MCF 10A (cell line): ENCODE data around the gene EBP. TPM values are rescaled to one million over a fixed set of nuclear protein-coding genes. Genes with fewer than 3 reads are reported as not detected.

Experiments
- BruUV-seq: library from RNA; stranded (reverse); fragments of 400-500 nt; replicated peaks from 2 replicates; lab custom pipeline; 2021; lab: Mats Ljungman, UMichigan
- CTCF ChIA-PET: fragments of 300-600 bp; sonication (Branson Sonifier 250); formaldehyde crosslinking; extraction: SDS; loops from one replicate; lab custom pipeline; 2021; ENCODE audit warnings: antibody characterized with exemption, inconsistent platforms; lab: Yijun Ruan, JAX
- POLR2A ChIA-PET: fragments of 300-600, 350-650 bp; sonication (Branson Sonifier 250); formaldehyde crosslinking; extraction: SDS; loops from one replicate; lab custom pipeline; 2020; ENCODE audit warnings: antibody characterized with exemption, inconsistent platforms; lab: Yijun Ruan, JAX
- DNase-seq: peaks from one replicate; pipeline ENCODE4 v3.0.0-alpha.2; 2018; ENCODE audit not compliant: unreplicated experiment
- H3K27ac Mint-ChIP-seq: one replicate; pipeline ENCODE4 v1.8.0; 2022; ENCODE audit warnings: mild to moderate bottlenecking, low read depth, mixed read lengths; ENCODE audit not compliant: unreplicated experiment
- H3K27me3 Mint-ChIP-seq: one replicate; pipeline ENCODE4 v1.8.0; 2022; ENCODE audit warnings: mixed read lengths; ENCODE audit not compliant: insufficient read depth, unreplicated experiment
- H3K36me3 Mint-ChIP-seq: one replicate; pipeline ENCODE4 v1.8.0; 2022; ENCODE audit warnings: mild to moderate bottlenecking, moderate library complexity, mixed read lengths; ENCODE audit not compliant: insufficient read depth, unreplicated experiment
- H3K4me1 Mint-ChIP-seq: one replicate; pipeline ENCODE4 v1.8.0; 2022; ENCODE audit warnings: mixed read lengths; ENCODE audit not compliant: insufficient read depth, unreplicated experiment
- H3K4me3 Mint-ChIP-seq: one replicate; pipeline ENCODE4 v1.8.0; 2022; ENCODE audit warnings: mild to moderate bottlenecking, moderate library complexity, mixed read lengths; ENCODE audit not compliant: unreplicated experiment
- H3K9me3 Mint-ChIP-seq: one replicate; pipeline ENCODE4 v1.8.0; 2022; ENCODE audit warnings: mixed read lengths; ENCODE audit not compliant: unreplicated experiment
- intact Hi-C: fragments of 100-400 bp; cut with micrococcal nuclease; formaldehyde crosslinking; loops from 2 replicates; pipeline ENCODE4 v1.14.1; 2022
- total RNA-seq: library from RNA; stranded (reverse); gene quantifications from 2 replicates; pipeline ENCODE4 v1.2.3, GENCODE V29; 2022
- TF ChIP-seq, protein P1 (sequence below): fragments of 200-600 bp; IDR thresholded peaks from one replicate; pipeline ENCODE4 v1.8.0; 2022; ENCODE audit warnings: antibody characterized with exemption, mild to moderate bottlenecking; ENCODE audit not compliant: unreplicated experiment

EBP gene
- total RNA-seq, 1 experiment from 2014 or later, result 102 TPM

DNA sequence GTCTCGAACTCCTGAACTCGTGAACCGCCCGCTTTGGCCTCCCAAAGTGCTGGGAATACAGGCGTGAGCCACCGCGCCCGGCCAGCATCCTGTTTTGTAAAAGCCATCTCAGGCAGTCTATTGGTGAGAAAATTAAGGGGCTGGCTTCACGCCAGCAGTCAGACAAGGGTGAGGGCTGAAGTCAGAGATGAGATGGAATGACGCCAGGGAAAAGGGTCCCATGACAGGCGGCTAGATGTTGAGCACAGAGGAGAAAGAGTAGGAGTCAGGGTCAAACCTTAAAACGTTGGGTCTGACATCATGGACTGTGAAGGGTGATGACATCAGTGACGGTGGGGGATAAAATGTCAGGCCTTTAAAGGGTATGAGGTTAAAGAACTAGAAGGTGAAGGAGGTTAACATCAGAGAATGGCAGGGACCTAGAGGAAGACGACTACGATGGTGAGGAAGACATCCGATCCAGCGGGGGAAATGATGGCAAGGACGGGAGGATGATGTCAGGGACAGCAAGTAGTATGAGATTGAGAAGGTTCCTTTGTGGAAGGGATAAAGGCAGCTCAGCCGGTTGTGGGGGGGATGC, 52.2 kb downstream of the EBP start:
- H3K9me3 Mint-ChIP-seq, result no peaks in the 10 kb centered on the region
- H3K27me3 Mint-ChIP-seq, result no peaks in the 10 kb centered on the region
- no peak for DNase-seq
- peaks cover 6% of the 10 kb centered on the region for H3K4me1 Mint-ChIP-seq
- peaks cover 43% of the 10 kb centered on the region for H3K36me3 Mint-ChIP-seq
- H3K27ac Mint-ChIP-seq, result peak overlapping the region; percentile 100
- TF ChIP-seq, protein P1, sequence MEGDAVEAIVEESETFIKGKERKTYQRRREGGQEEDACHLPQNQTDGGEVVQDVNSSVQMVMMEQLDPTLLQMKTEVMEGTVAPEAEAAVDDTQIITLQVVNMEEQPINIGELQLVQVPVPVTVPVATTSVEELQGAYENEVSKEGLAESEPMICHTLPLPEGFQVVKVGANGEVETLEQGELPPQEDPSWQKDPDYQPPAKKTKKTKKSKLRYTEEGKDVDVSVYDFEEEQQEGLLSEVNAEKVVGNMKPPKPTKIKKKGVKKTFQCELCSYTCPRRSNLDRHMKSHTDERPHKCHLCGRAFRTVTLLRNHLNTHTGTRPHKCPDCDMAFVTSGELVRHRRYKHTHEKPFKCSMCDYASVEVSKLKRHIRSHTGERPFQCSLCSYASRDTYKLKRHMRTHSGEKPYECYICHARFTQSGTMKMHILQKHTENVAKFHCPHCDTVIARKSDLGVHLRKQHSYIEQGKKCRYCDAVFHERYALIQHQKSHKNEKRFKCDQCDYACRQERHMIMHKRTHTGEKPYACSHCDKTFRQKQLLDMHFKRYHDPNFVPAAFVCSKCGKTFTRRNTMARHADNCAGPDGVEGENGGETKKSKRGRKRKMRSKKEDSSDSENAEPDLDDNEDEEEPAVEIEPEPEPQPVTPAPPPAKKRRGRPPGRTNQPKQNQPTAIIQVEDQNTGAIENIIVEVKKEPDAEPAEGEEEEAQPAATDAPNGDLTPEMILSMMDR, result no peak
- ChIA-PET POLR2A (interaction anchor here (0.6 to 1.9 kb wide), 18 partner anchors 8 to 1321 kb away, joined by 3 to 31 read pairs (median 5); partner anchors contain the start of genes EBP, PQBP1, SLC35A2 and TBC1D25), CTCF (no interaction called here)
- H3K4me3 Mint-ChIP-seq, result peak overlapping the region; percentile 77
- BruUV-seq, result TSS peak; percentile 86
- intact Hi-C loops, result loop anchor here (1.0 to 2.0 kb wide), 4 partner anchors 17 to 43 kb away; partner anchors contain the start of genes TBC1D25 and WDR13

DNA sequence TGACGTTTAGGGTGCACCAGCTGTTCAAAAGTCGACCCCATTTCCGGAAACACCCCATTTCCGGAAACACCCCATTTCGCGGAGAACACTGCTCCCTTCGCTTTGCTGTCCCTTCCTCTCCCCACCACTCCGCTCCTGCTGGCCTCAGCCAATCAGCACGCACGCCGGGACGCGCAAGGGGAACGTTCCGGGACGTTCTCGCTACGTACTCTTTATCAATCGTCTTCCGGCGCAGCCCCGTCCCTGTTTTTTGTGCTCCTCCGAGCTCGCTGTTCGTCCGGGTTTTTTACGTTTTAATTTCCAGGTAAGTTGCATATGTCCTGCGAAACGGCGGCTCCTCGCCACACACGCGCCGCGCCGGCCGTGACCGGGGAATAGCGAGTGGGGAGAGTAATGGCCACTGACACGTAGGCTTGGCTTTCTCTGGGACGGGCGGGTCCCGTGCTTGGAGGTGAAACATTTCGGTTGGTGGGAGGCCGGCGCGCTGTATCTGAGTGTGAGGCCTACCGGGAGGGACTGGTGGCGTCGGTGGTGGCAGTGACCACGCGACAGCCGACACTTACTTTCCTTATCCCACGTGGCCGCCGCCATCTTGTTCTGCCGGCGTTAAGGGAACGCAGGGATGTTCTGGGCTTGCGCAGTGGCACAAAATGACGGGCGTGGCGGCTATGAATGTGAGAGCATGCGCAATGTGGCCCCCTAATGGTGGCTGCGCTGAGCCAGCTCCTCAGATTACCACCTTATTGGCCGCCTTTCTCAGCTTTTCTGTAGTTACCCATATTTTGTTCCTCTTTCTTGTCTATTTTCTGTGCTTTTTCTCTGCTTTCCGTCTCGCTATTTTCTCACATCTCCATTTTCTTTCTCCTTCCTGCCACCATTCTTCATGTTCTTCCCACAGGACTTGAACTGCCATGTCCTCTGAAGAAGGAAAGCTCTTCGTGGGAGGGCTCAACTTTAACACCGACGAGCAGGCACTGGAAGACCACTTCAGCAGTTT, 53.0 kb downstream of the EBP start, which contains the start of gene RBM3:
Gene RBM3, plus strand, starts transcription at position 215 of the 997 bp plus-strand sequence. Its CDS starts 697 bp downstream, at position 912.
- DNase-seq, result peak; percentile 88
- POLR2A ChIA-PET, result interaction anchor here (0.6 to 1.9 kb wide), 20 partner anchors 9 to 1321 kb away, joined by 3 to 31 read pairs (median 5); partner anchors contain the start of genes EBP, PQBP1, SLC35A2 and TBC1D25
- Mint-ChIP-seq H3K4me1 (peaks cover 6% of the 10 kb centered on the region), H3K9me3 (no peaks in the 10 kb centered on the region), H3K27ac (peak within 1 kb of the TSS; percentile 100), H3K4me3 (peak within 1 kb of the TSS; percentile 77), H3K36me3 (peaks cover 51% of the 10 kb centered on the region), H3K27me3 (no peaks in the 10 kb centered on the region)
- intact Hi-C loops, result loop anchor here (1.0 to 2.0 kb wide), 4 partner anchors 16 to 44 kb away; partner anchors contain the start of genes TBC1D25 and WDR13
- CTCF ChIA-PET, result no interaction called here
- BruUV-seq, result TSS peak; percentile 58
- TF ChIP-seq, protein P1, result no peak

DNA sequence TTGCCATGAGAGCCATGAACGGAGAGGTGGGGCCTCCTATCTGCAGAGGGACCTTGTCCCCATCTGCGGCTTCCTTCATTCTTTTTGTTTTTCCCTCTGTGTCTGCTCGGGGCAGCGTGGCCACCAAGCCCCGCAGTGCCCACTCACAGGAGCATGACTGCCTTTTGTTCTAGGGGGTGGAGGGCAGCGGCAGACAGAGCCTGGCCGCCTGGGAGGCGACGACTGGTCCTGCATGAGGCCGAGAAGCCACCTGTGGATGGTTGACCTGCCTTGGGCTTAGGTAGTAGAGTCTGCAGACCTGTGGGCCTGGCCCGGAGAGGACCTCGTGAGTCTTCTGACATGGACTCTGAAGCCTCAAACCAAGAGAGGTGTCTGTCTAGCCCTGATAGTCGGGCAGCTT, 54.0 kb downstream of the EBP start:
- H3K27me3 Mint-ChIP-seq, result no peaks in the 10 kb centered on the region
- CTCF ChIA-PET, result no interaction called here
- H3K27ac Mint-ChIP-seq, result peak overlapping the region; percentile 100
- intact Hi-C loops, result loop anchor here (2.0 kb wide), 2 partner anchors 15 to 45 kb away; no protein-coding TSS in a partner anchor
- no TSS peak for BruUV-seq
- TF ChIP-seq, protein P1, result no peak
- no peak for DNase-seq
- peak overlapping the region; percentile 77 for H3K4me3 Mint-ChIP-seq
- H3K9me3 Mint-ChIP-seq, result no peaks in the 10 kb centered on the region
- peaks cover 6% of the 10 kb centered on the region for H3K4me1 Mint-ChIP-seq
- POLR2A ChIA-PET, result interaction anchor here (0.6 to 1.9 kb wide), 6 partner anchors 12 to 336 kb away, joined by 3 to 31 read pairs (median 4); partner anchors contain the start of genes EBP and SLC35A2
- peaks cover 51% of the 10 kb centered on the region for H3K36me3 Mint-ChIP-seq
